ENCODE data around the gene AARS2. TPM values are rescaled to one million over a fixed set of nuclear protein-coding genes. Genes with fewer than 3 reads are reported as not detected.

Gene AARS2
- total RNA-seq, 2 experiments from 2014 or later, result 24.5 to 24.9 TPM

GRCh38 chr6:44270526-44271405 lies 42.4 kb downstream of the AARS2 start:
- CTCF ChIA-PET, result interaction anchor here (0.6 to 1.3 kb wide), 3 partner anchors 34 to 80 kb away, joined by 3 to 4 read pairs (median 3); no protein-coding TSS in a partner anchor

GRCh38 chr6:44269921-44270525 lies 43.1 kb downstream of the AARS2 start, which contains the start of gene TMEM151B:
TMEM151B (plus strand) TSS chr6:44270450; CDS start chr6:44270743, 293 bp downstream.
- ChIA-PET POLR2A (no interaction called here), CTCF (interaction anchor here (0.6 to 6.0 kb wide), 6 partner anchors 35 to 175 kb away, joined by 3 to 64 read pairs (median 5); partner anchors contain the start of gene SPATS1)

More at GRCh38 chr6:44270526-44271405, 42.4 kb downstream of the AARS2 start:
- POLR2A ChIA-PET, result interaction anchor here (0.8 to 1.2 kb wide), 2 partner anchors 14 to 24 kb away, joined by 4 read pairs; partner anchors contain the start of gene HSP90AB1

- CTCF ChIA-PET, result interaction anchor here (0.6 to 6.0 kb wide), 11 partner anchors 8 to 584 kb away, joined by 3 to 64 read pairs (median 8); partner anchors contain the start of gene SPATS1
- POLR2A ChIA-PET, result interaction anchor here (0.6 to 1.3 kb wide), 2 partner anchors 36 to 43 kb away, joined by 3 read pairs; partner anchors contain the start of gene AARS2
Observed at GRCh38 chr6:44269178-44269920, 43.8 kb downstream of the AARS2 start.

- CTCF ChIA-PET, result interaction anchor here (0.6 to 6.0 kb wide), 19 partner anchors 10 to 901 kb away, joined by 3 to 64 read pairs (median 6); partner anchors contain the start of genes AARS2, CDC5L and SPATS1
- POLR2A ChIA-PET, result interaction anchor here (0.5 to 1.3 kb wide), 5 partner anchors 24 to 147 kb away, joined by 3 to 7 read pairs (median 3); partner anchors contain the start of gene AARS2
Observed at GRCh38 chr6:44268095-44268628, 45.0 kb downstream of the AARS2 start.

- POLR2A ChIA-PET, result interaction anchor here (0.7 kb wide), 2 partner anchors 21 to 145 kb away, joined by 3 to 8 read pairs; no protein-coding TSS in a partner anchor
Observed at GRCh38 chr6:44267252-44267651, 45.9 kb downstream of the AARS2 start.

GRCh38 chr6:44266347-44266746 lies 46.8 kb downstream of the AARS2 start:
- ChIA-PET POLR2A (interaction anchor here (0.7 kb wide), 1 partner anchor 20 kb away, joined by 8 read pairs; no protein-coding TSS in a partner anchor), CTCF (interaction anchor here (0.6 to 6.0 kb wide), 6 partner anchors 9 to 792 kb away, joined by 3 to 64 read pairs (median 6); partner anchors contain the start of genes AARS2, SLC35B2 and SPATS1)

More at GRCh38 chr6:44267252-44267651, 45.9 kb downstream of the AARS2 start:
- CTCF ChIA-PET, result interaction anchor here (0.7 to 6.0 kb wide), 10 partner anchors 10 to 76 kb away, joined by 3 to 64 read pairs (median 7); partner anchors contain the start of genes AARS2, SLC35B2 and SPATS1

GRCh38 chr6:44265722-44266233 lies 47.4 kb downstream of the AARS2 start:
- ChIA-PET CTCF (interaction anchor here (0.8 to 6.0 kb wide), 4 partner anchors 11 to 78 kb away, joined by 3 to 64 read pairs (median 16); partner anchors contain the start of gene SPATS1), POLR2A (no interaction called here)

- CTCF ChIA-PET, result interaction anchor here (0.8 to 6.0 kb wide), 7 partner anchors 11 to 71 kb away, joined by 3 to 64 read pairs (median 4); partner anchors contain the start of gene SLC29A1
- POLR2A ChIA-PET, result interaction anchor here (0.7 to 3.6 kb wide), 3 partner anchors 10 to 17 kb away, joined by 4 to 50 read pairs (median 9); partner anchors contain the start of gene HSP90AB1
Observed at GRCh38 chr6:44265007-44265721, 48.0 kb downstream of the AARS2 start, which contains the start of gene NFKBIE. NFKBIE (minus strand) TSS chr6:44265551; CDS start chr6:44265346, 205 bp downstream.

- POLR2A ChIA-PET, result interaction anchor here (0.7 to 3.6 kb wide), 4 partner anchors 9 to 48 kb away, joined by 3 to 50 read pairs (median 6); partner anchors contain the start of genes AARS2 and HSP90AB1
- CTCF ChIA-PET, result interaction anchor here (0.7 to 6.0 kb wide), 10 partner anchors 10 to 168 kb away, joined by 3 to 64 read pairs (median 4); partner anchors contain the start of gene SLC29A1
Observed at GRCh38 chr6:44264154-44265006, 48.8 kb downstream of the AARS2 start.

- CTCF ChIA-PET, result interaction anchor here (0.7 to 6.0 kb wide), 12 partner anchors 9 to 167 kb away, joined by 3 to 64 read pairs (median 4); partner anchors contain the start of genes HSP90AB1 and SLC29A1
- POLR2A ChIA-PET, result interaction anchor here (1.4 to 3.6 kb wide), 3 partner anchors 8 to 49 kb away, joined by 3 to 50 read pairs (median 9); partner anchors contain the start of genes AARS2 and HSP90AB1
Observed at GRCh38 chr6:44263354-44264100, 49.6 kb downstream of the AARS2 start.

GRCh38 chr6:44262467-44263353 lies 50.4 kb downstream of the AARS2 start:
- ChIA-PET POLR2A (interaction anchor here (3.6 kb wide), 1 partner anchor 15 kb away, joined by 50 read pairs; the partner anchor contains the start of gene HSP90AB1), CTCF (interaction anchor here (0.7 to 2.0 kb wide), 5 partner anchors 15 to 90 kb away, joined by 3 to 7 read pairs (median 5); partner anchors contain the start of gene HSP90AB1)

- POLR2A ChIA-PET, result interaction anchor here (3.6 kb wide), 1 partner anchor 14 kb away, joined by 50 read pairs; the partner anchor contains the start of gene HSP90AB1
- CTCF ChIA-PET, result interaction anchor here (0.6 to 2.0 kb wide), 5 partner anchors 14 to 179 kb away, joined by 3 to 7 read pairs (median 5); partner anchors contain the start of gene HSP90AB1
Observed at GRCh38 chr6:44261581-44261980, 51.6 kb downstream of the AARS2 start.

- CTCF ChIA-PET, result interaction anchor here (1.3 kb wide), 1 partner anchor 15 kb away, joined by 3 read pairs; no protein-coding TSS in a partner anchor
- POLR2A ChIA-PET, result no interaction called here
Observed at GRCh38 chr6:44260451-44261297, 52.5 kb downstream of the AARS2 start.
